Cardiac fibroblast (primary cell): ENCODE data around the gene EPHB3.

Experiments
- DNase-seq, 2 donors: peaks; one replicate each; pipeline versions ENCODE4 v3.0.0 to v3.0.0-alpha.2; 2010; ENCODE audit warnings: low read depth in 2 of 2
- H3K4me3 ChIP-seq, 2 donors: replicated peaks in 1 of 2; 1 replicate in 1 of 2; 2 replicates in 1 of 2; pipeline ENCODE4 v1.5.1; 2011; ENCODE audit warnings: low read depth in 2 of 2, low read length in 2 of 2, mild to moderate bottlenecking in 2 of 2, moderate library complexity in 1 of 2
- TF ChIP-seq, protein P1 (sequence below): IDR thresholded peaks from one replicate; pipeline ENCODE4 v1.5.1; 2011; ENCODE audit warnings: low read depth, mild to moderate bottlenecking, low read length, inconsistent platforms

Gene EPHB3

DNA sequence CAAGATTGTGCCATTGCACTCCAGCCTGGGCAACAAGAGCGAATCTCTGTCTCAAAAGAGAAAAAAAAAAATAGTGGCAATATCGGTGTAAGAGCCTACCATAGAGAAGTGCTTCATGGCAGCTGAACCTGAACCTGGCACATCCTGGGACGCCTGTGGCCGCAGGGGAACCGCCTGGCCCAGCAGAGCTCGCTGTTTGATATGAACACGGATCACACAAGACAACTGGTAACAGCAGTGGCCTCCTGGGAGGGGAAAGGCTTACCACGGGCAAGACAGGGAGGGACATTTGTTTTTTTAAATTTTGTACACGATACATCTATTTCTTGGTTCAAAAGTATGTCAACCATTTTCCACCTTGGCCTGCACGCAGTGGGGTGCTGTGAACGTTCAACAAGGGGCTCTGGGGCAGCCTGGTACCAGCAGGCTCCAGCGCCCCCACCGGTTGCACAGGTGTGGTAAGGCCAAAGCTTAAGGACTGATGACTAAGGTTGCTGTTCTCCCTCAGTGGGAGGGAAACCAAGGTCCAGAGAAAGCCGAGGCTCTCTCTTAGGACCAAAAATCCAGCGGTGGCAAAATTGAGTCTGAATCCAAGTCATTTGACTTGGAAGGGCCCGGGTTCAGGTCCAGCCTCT, 21.7 kb upstream of the EPHB3 start:
- TF ChIP-seq, protein P1, sequence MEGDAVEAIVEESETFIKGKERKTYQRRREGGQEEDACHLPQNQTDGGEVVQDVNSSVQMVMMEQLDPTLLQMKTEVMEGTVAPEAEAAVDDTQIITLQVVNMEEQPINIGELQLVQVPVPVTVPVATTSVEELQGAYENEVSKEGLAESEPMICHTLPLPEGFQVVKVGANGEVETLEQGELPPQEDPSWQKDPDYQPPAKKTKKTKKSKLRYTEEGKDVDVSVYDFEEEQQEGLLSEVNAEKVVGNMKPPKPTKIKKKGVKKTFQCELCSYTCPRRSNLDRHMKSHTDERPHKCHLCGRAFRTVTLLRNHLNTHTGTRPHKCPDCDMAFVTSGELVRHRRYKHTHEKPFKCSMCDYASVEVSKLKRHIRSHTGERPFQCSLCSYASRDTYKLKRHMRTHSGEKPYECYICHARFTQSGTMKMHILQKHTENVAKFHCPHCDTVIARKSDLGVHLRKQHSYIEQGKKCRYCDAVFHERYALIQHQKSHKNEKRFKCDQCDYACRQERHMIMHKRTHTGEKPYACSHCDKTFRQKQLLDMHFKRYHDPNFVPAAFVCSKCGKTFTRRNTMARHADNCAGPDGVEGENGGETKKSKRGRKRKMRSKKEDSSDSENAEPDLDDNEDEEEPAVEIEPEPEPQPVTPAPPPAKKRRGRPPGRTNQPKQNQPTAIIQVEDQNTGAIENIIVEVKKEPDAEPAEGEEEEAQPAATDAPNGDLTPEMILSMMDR: no peak
- DNase-seq: no peak
- no peak overlapping the region for H3K4me3 ChIP-seq

DNA sequence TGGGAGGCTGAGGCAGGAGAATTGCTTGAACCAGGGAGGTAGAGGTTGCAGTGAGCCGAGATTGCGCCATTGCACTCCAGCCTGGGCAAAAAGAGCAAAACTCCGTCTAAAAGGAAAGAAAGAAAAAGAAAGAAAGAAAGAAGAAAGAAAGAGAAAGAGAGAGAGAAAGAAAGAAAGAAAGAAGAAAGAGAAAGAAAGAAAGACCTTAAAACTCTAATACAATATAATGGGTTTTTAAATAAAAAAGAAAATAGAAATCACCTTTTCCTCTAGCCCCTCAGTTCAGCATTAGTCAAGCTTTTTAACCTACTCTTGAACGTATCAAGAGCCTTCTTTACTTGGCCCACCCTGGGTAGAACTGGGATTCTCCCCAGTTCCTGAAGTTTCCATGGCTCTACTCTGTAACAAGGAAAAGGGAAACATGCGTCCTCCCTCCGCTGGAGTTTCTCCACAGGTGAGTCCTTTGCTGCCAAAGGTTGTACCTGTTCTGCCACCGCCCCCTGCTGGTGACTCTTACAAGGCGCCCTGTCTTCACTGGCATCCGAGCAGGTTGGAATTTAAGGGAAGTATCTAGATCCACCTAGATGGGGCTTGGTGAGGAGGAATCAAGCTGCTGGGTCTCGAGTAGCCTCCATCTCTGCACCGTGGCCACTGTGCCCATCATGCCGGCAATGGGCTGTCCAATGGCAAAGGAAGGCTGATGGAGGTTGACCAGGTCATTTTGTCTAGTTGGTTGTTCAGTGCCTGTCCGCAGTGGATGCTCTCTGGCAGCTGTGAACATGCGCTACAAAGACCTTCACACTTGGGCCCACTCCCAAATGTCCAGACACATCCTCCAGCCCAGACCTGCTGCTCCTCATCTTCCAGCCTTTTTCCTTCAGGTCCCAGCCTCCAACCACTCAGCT, 20.6 kb upstream of the EPHB3 start:
- TF ChIP-seq, protein P1: peak; percentile 73
- peak; percentile 45 to 52 for DNase-seq
- no peak overlapping the region for H3K4me3 ChIP-seq

DNA sequence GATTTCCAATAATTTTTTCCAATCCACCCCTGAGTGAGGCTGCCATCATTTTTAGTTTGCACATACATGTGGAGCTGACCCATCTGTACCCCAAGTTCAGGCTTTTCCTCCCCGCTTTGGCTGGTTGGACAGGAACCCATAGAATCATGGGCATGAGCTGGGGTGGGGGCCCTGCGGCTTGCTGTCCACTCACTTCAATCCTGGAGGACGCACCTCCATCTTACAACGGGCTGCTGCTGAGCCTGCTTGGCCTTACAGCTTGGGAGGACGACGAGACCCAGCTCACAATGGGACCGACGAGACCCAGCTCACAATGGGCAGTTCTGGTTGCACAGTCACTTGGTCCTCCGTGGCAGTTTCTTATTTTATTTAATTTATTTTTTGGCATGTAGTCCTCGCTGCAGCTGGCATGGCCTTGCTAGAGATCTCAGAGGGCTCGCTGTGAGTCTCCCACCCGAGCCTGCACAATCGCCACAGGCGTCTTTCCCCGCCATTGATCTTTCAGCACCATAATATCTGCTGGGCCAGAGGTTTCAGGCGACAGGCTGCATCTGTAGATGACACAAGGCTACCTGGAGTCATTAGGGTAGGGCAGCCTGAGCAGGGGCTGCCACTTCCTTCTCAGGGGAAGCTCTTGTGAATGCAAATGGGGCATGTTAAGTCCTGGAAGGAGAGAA, 19.6 kb upstream of the EPHB3 start:
- TF ChIP-seq, protein P1: no peak
- H3K4me3 ChIP-seq: no peak overlapping the region
- DNase-seq: no peak

DNA sequence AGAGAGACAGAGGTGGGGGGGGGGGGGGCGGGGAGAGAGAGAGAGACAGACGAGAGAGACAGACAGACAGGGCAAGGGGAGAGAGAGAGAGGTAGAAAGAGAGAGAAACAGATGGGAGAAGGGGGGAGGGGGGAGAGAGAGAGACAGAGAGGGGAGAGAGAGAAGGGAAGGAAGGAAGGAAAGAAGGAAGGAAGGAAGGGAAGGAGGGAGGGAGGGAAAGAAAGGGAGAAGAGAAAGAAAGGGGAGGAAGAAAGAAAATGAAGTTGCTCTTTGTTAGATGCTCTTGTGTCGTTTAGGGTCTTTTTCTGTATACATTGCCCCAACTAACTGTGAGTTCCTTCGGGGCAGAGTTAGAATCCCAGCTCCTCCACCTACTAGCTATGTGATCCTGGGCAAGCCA, 19.0 kb upstream of the EPHB3 start:
- TF ChIP-seq, protein P1: no peak
- no peak for DNase-seq
- no peak overlapping the region for H3K4me3 ChIP-seq

DNA sequence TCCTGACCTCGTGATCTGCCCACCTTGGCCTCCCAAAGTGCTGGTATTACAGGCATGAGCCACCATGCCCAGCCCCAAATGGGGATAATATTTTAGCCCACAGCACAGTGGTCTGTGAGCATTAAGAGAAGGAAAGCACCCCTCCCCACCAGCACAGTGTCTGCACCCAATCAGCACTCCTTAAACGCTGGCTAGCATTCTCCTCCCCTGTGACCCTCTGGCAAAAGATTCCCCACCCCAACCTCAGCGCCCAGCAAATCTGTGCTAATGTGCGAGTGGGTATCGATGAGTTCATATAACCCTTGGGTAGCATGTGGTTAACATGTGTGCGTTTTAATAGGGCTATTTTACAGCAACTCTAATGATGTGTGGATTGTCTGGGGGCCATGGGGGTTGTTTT, 18.3 kb upstream of the EPHB3 start:
- TF ChIP-seq, protein P1: no peak
- DNase-seq: no peak
- H3K4me3 ChIP-seq: no peak overlapping the region

DNA sequence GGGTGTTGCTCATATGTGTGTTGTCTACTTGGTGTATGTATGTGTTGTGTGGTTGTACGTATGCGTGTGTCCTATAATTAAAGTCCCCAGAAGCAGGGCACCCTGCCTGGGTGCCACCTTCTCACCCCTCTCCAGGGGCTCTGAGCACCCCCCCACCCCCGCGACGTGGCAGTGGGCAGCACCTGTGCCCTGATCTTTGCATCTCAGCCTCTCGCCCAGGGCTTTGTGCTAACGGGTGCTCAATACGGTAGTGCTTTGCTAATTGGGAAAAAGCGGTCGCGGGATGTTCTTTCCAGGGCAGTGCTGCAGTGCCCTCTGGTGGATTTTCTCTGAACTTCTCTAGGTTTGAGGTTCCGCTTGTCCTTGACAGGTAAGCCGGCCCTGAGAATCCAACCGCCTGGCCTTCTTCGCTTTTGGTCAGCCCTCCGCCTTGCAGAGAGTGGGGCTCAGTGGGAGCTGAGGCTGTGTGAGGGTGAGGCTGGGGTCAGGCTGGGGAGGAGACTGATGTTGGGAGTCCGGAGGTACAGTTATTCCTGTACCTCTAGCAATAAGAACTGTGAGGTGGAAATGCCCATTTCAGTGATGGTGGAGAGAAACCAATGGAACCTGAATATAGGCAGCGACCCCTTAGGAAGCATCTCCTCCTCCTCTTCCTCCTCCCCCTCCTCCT, 17.6 kb upstream of the EPHB3 start:
- no peak overlapping the region for H3K4me3 ChIP-seq
- peak; percentile 86 to 88 for DNase-seq
- TF ChIP-seq, protein P1: peak; percentile 85
